IPS-18c (cell line): ENCODE data around the gene NFE2.
"Not testable (repeated sequence)": the region's sequence is repeated elsewhere in the genome, so short reads cannot be mapped to it uniquely, and the experiment has no call there.

Source experiments
- H3K4me3 ChIP-seq: 2 replicates; pipeline ENCODE4 v1.7.0; 2013; ENCODE audit warnings: low read depth, mild to moderate bottlenecking, low read length, moderate library complexity; ENCODE audit not compliant: insufficient read depth
- H3K9me3 ChIP-seq: one replicate; pipeline ENCODE4 v1.6.1; 2013; ENCODE audit warnings: mild to moderate bottlenecking, low read length, moderate library complexity; ENCODE audit not compliant: control insufficient read depth, insufficient read depth

Gene NFE2

GRCh38 chr12:54300732-54301427, at the start of gene NFE2:
Gene NFE2, minus strand, starts transcription at chr12:54301015. Its CDS starts 5,767 bp downstream, at chr12:54295248.
- H3K9me3 ChIP-seq = no peaks in the 10 kb centered on the region
- peak within 1 kb of the TSS; percentile 57 for H3K4me3 ChIP-seq

GRCh38 chr12:54349679-54350078, 48.9 kb upstream of the NFE2 start:
- no peaks in the 10 kb centered on the region for H3K9me3 ChIP-seq
- H3K4me3 ChIP-seq = no peak overlapping the region

GRCh38 chr12:54349036-54349435, 48.2 kb upstream of the NFE2 start:
- H3K9me3 ChIP-seq = no peaks in the 10 kb centered on the region
- H3K4me3 ChIP-seq = no peak overlapping the region

- Histone ChIP-seq H3K4me3 (no peak overlapping the region), H3K9me3 (peaks cover 2% of the 10 kb centered on the region)
Observed at GRCh38 chr12:54341378-54342300, 40.8 kb upstream of the NFE2 start.

- H3K4me3 ChIP-seq = no peak overlapping the region
- peaks cover 2% of the 10 kb centered on the region for H3K9me3 ChIP-seq
Observed at GRCh38 chr12:54340846-54341245, 40.0 kb upstream of the NFE2 start.

- peaks cover 2% of the 10 kb centered on the region for H3K9me3 ChIP-seq
- no peak overlapping the region for H3K4me3 ChIP-seq
Observed at GRCh38 chr12:54338698-54339296, 38.0 kb upstream of the NFE2 start.

GRCh38 chr12:54337854-54338650, 37.2 kb upstream of the NFE2 start:
- Histone ChIP-seq H3K9me3 (peaks cover 2% of the 10 kb centered on the region), H3K4me3 (no peak overlapping the region)

- Histone ChIP-seq H3K4me3 (no peak overlapping the region), H3K9me3 (peaks cover 2% of the 10 kb centered on the region)
Observed at GRCh38 chr12:54337280-54337842, 36.5 kb upstream of the NFE2 start.

GRCh38 chr12:54333420-54334034, 32.7 kb upstream of the NFE2 start:
- no peak overlapping the region for H3K4me3 ChIP-seq
- H3K9me3 ChIP-seq = no peaks in the 10 kb centered on the region

- Histone ChIP-seq H3K4me3 (no peak overlapping the region), H3K9me3 (no peaks in the 10 kb centered on the region)
Observed at GRCh38 chr12:54331461-54331860, 30.6 kb upstream of the NFE2 start.

- Histone ChIP-seq H3K9me3 (no peaks in the 10 kb centered on the region), H3K4me3 (no peak overlapping the region)
Observed at GRCh38 chr12:54330442-54330841, 29.6 kb upstream of the NFE2 start.

- Histone ChIP-seq H3K4me3 (no peak overlapping the region), H3K9me3 (no peaks in the 10 kb centered on the region)
Observed at GRCh38 chr12:54329759-54330158, 28.9 kb upstream of the NFE2 start.

- Histone ChIP-seq H3K9me3 (no peaks in the 10 kb centered on the region), H3K4me3 (no peak overlapping the region)
Observed at GRCh38 chr12:54328595-54329337, 28.0 kb upstream of the NFE2 start.

- H3K4me3 ChIP-seq = peak overlapping the region; percentile 85
- H3K9me3 ChIP-seq = not testable (repeated sequence)
Observed at GRCh38 chr12:54325442-54326109, 24.8 kb upstream of the NFE2 start.

GRCh38 chr12:54324617-54325441, 24.0 kb upstream of the NFE2 start, which contains the start of gene COPZ1:
Gene COPZ1, plus strand, starts transcription at chr12:54325131. Its CDS starts 33 bp downstream, at chr12:54325164.
- H3K9me3 ChIP-seq = no peaks in the 10 kb centered on the region
- H3K4me3 ChIP-seq = peak within 1 kb of the TSS; percentile 85
